Gastroesophageal sphincter (tissue), 3 donors: ENCODE results near the gene FRMD3.

Experiments used
- EP300 ChIP-seq: sonication (generic); formaldehyde crosslinking; IDR thresholded peaks from one replicate; pipeline ENCODE4 v1.6.1; 2017; ENCODE audit warnings: antibody characterized with exemption, mild to moderate bottlenecking
- TF ChIP-seq, protein P1 (sequence below), 4 experiments: fragments of 200-600 bp in 2 of 4; fragments of 450-650 bp in 2 of 4; sonication (generic) in 1 of 4; IDR thresholded peaks; one replicate each; pipeline ENCODE4 v1.5.1; 2017 to 2019; ENCODE audit warnings: antibody characterized with exemption in 4 of 4, mild to moderate bottlenecking in 2 of 4, moderate library complexity in 2 of 4

DNA sequence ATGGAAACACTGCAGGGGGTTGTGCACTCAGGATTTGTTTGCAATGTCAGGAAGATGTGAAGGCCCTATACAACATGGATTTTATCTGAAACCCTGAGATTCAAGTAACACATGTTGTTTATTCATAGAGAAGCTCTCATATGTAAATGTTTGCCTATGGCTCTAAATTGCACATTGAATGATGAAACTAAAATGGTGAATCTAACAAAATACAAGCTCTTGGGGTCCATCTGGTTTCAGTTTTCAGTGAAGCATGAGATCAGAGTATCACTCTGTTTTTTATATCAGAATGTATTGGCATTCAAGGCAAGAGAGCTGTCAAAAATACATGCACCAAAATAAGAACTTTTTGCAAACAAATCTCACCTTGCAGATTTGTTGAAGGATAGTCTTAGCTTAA, 19.6 kb upstream of the FRMD3 start:
- TF ChIP-seq, protein P1, sequence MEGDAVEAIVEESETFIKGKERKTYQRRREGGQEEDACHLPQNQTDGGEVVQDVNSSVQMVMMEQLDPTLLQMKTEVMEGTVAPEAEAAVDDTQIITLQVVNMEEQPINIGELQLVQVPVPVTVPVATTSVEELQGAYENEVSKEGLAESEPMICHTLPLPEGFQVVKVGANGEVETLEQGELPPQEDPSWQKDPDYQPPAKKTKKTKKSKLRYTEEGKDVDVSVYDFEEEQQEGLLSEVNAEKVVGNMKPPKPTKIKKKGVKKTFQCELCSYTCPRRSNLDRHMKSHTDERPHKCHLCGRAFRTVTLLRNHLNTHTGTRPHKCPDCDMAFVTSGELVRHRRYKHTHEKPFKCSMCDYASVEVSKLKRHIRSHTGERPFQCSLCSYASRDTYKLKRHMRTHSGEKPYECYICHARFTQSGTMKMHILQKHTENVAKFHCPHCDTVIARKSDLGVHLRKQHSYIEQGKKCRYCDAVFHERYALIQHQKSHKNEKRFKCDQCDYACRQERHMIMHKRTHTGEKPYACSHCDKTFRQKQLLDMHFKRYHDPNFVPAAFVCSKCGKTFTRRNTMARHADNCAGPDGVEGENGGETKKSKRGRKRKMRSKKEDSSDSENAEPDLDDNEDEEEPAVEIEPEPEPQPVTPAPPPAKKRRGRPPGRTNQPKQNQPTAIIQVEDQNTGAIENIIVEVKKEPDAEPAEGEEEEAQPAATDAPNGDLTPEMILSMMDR (IDR thresholded peaks at IDR 0.05), result no peak
- TF ChIP-seq EP300, result no peak
